PC-3 (cell line): ENCODE data around the gene FUT4.

Source experiments
- CTCF ChIP-seq: fragments of 300-600 bp; sonication (generic); conservative IDR thresholded peaks from 2 replicates; pipeline ENCODE4 v1.5.1; 2017; ENCODE audit warnings: antibody characterized with exemption, low read depth, mild to moderate bottlenecking, low read length
- EZH2 ChIP-seq: fragments of 300-600 bp; sonication (generic); IDR thresholded peaks from one replicate; pipeline ENCODE4 v1.6.1; 2017; ENCODE audit warnings: antibody characterized with exemption, mild to moderate bottlenecking, low read length; ENCODE audit not compliant: unreplicated experiment

- TF ChIP-seq CTCF, result no peak
- TF ChIP-seq EZH2, result no peak
These were observed 23.5 kb downstream of the FUT4 start, which contains the start of gene PIWIL4 for GRCh38 chr11:94567181-94567670.
